H4 (cell line): ENCODE measurements around the gene SIDT2. TPM values are rescaled to one million over a fixed set of nuclear protein-coding genes. Genes with fewer than 3 reads are reported as not detected.

Source experiments
- DNase-seq: peaks from one replicate; pipeline ENCODE4 v3.0.0-alpha.2; 2015; ENCODE audit warnings: low spot score
- total RNA-seq: library from RNA; depleted of rRNA; stranded (reverse); fragments of >200 nt; shearing (Covaris generic); gene quantifications from 2 replicates; pipeline ENCODE4 v1.2.3, GENCODE V29; 2014

Gene SIDT2
- total RNA-seq, 1 experiment from 2014 or later = 13.5 TPM

DNA sequence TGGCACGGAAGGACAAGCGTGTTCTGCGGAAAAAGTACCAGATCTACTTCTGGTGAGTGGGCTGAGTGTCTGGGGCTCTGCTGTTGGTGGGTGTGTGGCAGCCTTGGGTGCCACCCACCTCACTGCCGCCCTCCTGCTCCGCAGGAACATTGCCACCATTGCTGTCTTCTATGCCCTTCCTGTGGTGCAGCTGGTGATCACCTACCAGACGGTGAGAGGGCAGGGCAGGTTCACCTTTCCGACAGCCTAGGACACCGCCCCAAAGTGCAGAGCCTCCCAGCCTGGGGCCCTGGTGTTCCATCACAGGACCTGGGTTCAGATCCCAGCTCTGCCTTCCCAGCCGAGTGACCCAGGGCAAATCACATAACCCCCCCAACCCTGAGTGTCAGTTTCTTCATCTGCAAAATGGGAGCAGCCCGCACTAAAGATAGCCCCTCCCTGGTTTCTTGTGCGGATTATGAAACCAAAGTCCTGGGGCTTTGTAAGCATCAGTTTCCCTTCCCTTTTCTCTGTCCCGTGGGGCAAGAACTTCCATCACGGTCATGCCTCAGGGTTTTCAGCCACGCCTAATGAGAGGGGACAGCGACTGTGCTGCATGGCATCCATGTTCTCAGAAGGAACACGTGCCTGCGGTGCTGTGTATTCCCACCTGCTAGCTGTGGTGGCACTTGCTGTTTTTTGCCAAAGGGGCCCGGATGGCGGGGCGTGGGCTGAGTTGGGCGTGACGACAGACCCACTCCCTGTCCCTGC, 10.8 kb downstream of the SIDT2 start:
- DNase-seq = no peak

DNA sequence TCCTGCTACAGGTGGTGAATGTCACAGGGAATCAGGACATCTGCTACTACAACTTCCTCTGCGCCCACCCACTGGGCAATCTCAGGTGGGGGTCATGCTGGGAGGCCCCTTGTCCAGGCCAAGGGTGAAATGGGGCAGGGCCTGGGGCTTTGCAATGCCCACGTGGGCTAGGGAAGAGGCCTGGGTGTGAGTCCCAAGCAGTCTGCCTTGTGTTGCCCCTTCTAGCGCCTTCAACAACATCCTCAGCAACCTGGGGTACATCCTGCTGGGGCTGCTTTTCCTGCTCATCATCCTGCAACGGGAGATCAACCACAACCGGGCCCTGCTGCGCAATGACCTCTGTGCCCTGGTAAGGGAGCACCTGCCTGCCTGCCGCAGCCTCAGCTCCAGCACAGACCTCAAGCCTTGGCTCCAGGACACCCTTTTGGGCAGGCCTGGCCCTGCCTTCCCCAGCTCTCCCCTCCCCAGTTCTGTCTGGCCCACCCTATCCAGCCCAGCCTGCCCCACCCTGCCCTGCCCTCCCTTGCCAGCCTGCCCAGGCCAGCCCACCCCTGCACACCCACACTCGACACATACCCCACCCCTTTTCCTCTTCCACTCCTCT, 11.5 kb downstream of the SIDT2 start:
- DNase-seq = no peak

DNA sequence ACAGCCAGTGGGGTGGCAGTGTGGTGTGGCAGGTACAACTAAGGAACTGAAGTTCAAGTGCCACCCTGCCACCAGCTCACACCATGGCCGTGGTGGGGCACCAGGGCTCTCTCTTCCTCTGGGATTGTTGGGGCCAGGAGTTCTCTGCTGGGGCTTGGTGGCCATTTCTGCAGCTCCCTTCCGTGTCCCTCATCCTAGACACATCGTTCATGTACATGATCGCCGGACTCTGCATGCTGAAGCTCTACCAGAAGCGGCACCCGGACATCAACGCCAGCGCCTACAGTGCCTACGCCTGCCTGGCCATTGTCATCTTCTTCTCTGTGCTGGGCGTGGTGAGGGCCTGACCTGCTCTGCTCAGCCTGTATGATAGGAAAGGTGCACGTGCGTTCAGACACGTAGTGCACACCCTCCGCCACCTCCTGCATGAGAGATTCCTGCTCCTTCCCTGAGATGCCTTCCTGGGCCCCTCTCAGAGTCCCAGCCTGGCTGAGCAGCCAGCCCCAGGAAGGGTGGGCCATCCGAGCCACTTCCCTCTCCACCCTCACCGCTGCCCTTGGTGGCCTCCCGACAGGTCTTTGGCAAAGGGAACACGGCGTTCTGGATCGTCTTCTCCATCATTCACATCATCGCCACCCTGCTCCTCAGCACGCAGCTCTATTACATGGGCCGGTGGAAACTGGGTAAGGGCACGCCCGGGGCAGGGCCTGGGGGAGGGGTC, 13.3 kb downstream of the SIDT2 start:
- DNase-seq = no peak

DNA sequence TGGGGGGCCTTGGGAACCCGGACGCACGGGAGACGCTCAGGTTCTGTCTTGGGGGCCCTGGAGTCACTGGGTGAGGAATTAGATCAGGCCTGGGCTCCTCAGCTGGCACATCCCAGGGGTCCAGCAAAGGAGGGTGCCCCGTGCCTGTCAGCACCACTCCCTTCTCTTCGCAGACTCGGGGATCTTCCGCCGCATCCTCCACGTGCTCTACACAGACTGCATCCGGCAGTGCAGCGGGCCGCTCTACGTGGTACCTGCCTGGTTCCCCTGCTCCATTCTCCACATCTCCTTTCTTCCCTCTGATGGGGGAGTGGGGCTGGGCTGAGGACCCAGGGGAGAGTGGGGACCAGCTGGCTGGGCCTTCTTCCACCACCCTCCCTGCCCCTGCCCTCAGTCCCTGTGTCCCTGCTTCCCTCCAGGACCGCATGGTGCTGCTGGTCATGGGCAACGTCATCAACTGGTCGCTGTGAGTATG, 13.9 kb downstream of the SIDT2 start:
- no peak for DNase-seq

DNA sequence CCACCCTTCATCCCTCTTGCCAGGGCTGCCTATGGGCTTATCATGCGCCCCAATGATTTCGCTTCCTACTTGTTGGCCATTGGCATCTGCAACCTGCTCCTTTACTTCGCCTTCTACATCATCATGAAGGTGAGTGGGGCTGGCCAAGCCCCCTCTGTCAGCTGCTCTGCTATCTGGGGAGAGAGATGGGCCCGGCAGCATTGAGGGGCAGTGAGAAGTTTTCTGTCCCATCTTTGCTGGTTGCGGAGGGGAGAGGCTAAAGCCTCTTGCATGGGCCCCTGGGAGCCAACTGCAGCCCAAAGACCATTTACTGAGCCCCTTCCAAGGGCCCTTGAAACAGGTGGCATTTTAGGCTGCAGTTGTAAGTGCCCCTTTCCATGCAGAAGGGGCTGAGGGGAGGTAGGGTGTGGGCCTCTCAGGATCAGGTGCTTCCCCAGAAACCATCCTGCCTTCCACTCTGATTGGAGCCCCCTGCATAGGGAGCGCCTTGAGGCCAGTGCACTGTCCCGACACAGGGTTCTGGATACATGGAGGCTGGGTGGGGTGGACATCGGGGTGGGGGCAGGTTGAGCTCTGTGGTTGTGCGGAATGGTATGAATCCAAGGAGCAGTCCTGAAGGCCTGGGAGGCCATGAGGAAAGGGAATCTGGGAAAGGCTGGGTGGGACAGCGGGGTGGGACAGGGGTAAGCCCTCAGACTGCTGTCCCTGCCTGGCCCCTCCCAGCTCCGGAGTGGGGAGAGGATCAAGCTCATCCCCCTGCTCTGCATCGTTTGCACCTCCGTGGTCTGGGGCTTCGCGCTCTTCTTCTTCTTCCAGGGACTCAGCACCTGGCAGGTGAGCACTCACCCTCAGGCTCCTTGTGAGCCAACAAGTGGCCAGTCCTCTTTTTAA, 14.8 kb downstream of the SIDT2 start:
- no peak for DNase-seq

DNA sequence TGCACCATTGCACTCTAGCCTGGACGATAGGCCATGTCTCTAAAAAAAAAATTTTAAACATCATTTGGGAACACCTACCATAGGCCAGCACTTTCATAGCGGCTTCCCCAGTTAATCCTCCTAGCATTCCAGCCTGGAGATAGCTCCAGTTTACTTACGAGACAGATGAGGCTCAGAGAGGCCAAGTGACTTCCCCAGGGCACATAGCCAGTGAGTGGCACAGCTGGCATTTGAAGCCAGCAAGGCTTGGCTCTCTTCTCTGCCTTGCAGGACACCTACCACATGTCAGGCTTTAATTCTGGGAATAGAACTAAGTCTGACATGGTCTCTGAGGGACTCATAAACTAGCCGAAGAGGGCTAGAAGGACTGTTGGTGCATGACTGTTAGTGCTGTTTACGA, 15.7 kb downstream of the SIDT2 start:
- DNase-seq = no peak

DNA sequence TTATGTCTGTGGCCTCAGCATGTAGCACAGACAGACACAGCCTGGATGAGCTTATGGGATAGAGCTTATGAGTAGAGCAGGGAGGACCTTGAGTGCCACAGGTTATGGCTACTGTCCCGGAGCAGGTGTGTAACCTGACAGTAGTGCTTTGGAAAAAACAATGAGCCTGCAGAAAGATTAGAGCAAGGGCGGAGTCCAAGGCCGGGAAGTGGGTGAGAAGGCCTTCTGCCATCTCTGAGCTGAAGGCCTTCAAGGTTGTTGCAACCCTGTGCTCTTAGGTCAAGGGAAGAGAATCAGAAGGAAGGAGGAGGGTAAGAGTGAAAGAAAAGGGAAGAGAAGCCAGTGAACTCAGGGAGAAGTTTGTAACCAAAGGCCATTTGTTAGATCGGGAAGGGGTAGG, 16.7 kb downstream of the SIDT2 start:
- DNase-seq = no peak

DNA sequence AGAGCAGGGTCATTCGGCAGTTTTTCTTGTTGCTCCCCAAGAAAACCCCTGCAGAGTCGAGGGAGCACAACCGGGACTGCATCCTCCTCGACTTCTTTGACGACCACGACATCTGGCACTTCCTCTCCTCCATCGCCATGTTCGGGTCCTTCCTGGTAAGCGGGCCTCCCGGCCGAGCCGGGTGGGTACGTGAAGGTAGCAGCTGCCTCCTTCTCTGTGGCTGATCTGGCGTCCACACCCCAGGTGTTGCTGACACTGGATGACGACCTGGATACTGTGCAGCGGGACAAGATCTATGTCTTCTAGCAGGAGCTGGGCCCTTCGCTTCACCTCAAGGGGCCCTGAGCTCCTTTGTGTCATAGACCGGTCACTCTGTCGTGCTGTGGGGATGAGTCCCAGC, 17.2 kb downstream of the SIDT2 start:
- no peak for DNase-seq

DNA sequence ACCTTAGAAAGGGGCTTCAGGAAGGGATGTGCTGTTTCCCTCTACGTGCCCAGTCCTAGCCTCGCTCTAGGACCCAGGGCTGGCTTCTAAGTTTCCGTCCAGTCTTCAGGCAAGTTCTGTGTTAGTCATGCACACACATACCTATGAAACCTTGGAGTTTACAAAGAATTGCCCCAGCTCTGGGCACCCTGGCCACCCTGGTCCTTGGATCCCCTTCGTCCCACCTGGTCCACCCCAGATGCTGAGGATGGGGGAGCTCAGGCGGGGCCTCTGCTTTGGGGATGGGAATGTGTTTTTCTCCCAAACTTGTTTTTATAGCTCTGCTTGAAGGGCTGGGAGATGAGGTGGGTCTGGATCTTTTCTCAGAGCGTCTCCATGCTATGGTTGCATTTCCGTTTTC, 18.5 kb downstream of the SIDT2 start:
- DNase-seq = no peak

DNA sequence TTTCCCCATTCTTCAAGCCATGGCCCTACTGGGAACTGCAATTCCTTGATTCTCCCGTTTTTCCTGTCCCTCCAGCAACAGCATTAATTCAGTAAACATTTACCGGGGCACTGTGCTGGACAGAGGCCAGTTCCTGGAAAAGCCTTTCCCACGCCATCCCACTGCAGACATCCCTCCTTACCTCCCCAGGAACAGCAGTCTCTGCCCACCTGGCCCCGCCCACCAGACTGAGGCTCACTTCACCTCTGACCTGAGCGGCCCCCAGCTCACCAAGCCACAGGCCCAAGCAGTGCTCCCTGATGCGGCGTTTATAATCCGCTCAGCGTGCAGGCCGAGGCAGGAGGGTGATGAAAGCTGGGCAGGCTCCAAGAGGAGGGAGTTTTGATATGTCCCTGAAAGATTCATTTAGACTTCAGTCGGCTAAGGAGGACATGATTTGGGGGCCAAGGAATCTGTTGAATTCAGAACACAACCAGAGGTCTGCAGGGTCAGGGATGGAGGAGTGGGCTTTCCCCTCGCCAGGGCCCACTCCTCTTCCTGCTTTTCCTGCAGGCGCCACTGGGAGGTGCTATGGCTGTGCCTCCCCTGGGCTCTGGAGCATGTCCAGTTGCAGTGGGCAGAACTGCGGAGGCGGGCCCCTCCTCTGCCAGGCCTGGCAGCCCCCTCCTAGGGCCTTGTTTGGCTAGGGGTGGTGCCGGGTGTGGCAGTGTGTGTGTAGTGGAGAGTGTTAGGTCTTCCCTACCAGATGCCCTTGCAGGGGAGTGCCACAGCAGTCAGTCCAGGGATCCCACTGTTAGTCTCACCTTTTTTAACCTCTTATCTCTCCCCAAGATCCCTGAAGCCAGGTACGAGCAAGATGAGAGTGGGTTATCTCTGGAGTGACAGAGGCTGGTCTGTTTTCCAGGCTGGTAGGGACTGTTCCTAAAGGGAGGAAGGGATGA, 19.2 kb downstream of the SIDT2 start:
- DNase-seq = no peak

DNA sequence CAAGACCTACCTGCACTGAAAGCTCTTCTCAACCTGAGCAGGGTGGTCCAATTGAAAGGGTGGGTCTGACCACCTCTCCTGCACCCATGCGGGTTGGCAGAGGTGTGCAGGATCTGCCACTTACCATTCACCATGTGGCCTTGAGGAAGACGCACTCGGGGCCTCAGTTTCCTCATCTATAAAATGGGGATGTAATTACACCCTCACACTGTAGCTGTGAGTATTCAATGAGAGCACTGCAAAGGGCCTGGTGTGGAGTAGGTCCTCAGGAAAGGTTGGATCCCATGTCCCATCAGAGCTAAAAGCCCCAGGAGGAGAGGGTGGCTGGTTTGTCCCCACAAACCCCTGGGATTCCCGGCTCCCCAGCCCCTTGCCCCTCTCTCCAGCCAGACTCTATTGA, 20.1 kb downstream of the SIDT2 start:
- DNase-seq = no peak

DNA sequence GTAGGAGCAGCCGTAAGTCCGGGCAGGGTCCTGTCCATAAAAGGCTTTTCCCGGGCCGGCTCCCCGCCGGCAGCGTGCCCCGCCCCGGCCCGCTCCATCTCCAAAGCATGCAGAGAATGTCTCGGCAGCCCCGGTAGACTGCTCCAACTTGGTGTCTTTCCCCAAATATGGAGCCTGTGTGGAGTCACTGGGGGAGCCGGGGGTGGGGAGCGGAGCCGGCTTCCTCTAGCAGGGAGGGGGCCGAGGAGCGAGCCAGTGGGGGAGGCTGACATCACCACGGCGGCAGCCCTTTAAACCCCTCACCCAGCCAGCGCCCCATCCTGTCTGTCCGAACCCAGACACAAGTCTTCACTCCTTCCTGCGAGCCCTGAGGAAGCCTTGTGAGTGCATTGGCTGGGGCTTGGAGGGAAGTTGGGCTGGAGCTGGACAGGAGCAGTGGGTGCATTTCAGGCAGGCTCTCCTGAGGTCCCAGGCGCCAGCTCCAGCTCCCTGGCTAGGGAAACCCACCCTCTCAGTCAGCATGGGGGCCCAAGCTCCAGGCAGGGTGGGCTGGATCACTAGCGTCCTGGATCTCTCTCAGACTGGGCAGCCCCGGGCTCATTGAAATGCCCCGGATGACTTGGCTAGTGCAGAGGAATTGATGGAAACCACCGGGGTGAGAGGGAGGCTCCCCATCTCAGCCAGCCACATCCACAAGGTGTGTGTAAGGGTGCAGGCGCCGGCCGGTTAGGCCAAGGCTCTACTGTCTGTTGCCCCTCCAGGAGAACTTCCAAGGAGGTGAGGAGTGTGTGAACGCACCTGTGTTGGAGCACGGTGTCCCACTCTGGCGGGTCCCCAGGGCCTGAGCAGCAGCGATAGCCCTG, 20.7 kb downstream of the SIDT2 start, which contains the start of gene TAGLN:
Gene TAGLN (plus strand): TSS at position 318 of the 863 bp plus-strand sequence. CDS start 3,644 bp downstream, outside the sequence.
- DNase-seq = peak; percentile 33

DNA sequence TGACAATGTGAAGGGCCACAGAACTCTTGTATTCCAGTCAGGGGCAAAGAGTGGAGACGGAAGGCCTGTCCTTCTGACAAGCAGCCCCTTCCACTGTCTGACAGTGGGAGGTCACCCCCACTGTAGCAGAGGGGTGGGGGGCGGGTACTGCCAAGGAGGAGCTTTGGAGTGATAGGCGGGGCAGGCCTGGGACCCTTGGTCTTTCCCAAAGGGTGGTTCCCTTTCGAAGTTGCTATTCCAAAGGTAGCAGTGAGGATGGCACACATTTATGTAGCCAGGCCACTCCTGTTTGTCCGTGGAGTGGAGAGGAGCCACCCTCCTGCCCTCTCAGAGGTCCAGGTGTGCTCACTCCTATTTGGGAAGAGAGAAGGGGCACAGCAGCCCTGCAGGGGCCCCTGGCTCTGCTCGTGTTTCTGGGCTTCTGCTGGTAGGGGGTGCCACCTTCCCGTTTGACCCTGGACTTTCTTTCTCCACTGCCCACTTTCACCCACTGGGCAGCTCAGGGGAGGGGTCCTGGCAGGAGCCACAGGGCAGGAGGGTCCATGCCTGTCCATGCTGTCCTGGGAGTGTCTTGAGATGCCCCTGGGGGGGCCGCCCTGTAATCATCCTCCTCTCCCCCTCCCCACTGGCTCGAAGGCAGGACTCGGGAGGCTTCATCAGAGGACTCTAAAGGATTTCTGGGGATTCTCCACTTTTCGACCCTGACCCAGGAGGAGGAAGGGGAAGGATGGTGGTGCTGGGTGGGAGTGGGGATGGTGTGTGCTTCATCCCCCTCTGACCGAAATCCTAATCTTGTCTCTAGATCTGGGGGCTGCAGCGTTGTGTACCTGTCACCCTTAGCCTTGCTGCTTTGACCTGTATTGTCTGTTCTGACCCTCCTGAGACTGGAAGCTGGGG, 21.6 kb downstream of the SIDT2 start:
- no peak for DNase-seq

DNA sequence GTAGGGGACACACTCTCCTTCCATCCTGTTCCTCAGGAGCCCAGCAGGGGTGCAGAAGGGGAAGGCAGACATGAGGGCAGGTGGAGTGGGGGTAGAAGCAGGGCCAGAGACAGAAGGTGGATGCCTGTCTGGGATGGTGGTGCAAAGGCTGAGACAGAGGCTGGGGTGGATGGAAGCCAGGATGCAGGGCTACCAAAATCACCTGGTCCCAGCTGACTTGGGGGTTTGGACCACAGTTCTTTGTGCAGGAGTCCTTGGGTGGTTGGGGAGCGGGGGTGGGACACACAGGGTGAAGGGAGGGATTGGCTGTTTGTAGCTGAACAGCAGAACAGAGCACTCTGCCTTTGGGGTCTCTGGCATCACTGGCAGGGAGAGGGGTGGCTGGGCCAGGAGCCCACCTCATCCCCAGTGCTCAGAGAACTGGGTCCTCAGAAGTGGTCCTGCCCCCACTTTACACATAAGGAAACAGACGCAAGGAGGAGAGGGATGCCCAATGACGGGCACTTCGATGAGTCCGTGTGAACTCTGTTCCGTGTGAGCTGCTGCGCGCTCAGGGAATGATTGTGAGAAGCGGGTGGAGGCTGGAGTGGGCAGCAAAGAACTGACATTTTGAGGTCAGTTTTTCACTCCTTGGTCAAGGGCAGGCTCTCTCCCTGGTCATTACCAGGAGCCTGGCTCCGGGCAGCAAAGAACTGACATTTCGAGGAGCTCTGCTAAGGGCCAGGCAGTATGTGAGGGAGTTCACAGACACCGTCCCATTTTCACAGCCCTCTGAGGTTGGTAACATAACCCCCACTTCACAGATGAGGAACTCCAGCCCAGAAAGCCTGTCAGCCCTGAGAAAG, 22.5 kb downstream of the SIDT2 start:
- no peak for DNase-seq

DNA sequence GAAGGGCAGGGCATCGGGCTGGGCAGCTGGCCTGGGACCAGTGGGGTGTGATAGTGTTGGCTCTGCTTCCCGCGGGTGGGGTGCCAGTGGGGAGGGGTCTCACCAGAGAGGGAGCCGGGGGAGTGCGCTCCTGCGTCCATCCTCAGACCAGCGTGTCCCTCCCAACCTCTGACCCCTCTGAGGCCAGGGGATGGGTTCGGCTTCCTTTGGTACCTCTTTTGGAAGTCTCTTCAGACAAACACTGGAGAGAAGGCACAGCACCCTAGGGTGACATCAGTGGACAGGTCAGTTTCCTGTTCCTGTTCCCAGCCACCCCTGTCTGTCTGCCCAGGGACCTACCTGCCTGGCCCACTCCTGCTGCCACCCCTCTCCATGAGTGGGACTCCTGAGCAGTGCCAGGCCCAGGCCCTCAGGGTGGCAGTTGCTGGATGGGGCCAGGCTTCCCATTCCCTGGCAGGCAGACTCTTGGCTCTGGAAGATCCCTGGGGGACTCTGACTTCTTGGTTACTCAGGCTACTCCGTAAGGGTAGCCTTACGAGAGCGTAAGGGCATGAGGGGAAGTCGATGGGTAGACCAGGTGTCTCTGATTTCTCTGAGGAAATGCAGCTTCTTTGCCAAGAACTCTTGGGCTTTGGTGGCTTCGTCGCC, 23.2 kb downstream of the SIDT2 start:
- DNase-seq = no peak

DNA sequence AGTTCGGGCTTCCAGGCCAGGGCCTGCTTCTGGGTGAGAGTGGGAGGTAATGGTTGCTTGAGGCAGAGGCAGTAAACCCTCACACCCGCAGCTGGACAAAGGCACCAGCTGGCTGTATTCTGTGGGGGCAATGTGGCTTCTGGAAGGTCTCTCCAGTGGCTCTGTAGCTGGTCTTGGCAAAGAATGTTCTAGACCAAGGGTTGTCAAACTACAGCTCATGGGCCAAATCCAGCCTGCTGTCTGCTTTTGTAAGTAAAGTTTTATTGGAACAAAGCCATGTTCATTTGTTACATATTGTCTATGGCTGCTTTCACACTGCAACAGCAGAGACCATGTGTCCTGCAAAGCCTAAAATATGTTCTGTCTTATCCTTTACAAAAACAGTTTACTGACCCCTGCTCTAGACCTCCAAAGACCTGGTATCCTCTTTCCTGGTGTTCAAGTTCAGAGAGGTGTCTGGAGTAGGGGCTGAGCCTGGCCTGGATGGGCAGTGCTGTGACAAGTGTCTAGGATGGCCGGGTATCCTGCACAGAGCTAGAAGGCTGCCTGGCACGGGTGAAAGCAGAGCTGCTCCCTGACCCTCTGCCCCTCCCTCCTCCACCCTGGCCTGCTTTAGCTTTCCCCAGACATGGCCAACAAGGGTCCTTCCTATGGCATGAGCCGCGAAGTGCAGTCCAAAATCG, 24.0 kb downstream of the SIDT2 start:
- DNase-seq = no peak

DNA sequence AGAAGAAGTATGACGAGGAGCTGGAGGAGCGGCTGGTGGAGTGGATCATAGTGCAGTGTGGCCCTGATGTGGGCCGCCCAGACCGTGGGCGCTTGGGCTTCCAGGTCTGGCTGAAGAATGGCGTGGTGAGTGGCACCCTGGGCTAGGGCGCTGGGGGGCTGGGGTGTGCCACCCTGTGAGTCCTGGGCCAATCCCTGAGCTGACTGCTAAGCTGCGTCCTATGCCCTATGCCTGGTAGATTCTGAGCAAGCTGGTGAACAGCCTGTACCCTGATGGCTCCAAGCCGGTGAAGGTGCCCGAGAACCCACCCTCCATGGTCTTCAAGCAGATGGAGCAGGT, 24.5 kb downstream of the SIDT2 start:
- DNase-seq = no peak
